GM12878 (cell line): ENCODE measurements around the gene PIP4K2B.

Experiments
- ATF7 ChIP-seq: fragments of 450-650 bp; IDR thresholded peaks from 2 replicates; pipeline ENCODE4 v1.6.1; 2016; ENCODE audit warnings: low read depth, mild to moderate bottlenecking
- BRCA1 ChIP-seq: IDR thresholded peaks from 2 replicates; pipeline ENCODE4 v1.6.1; 2011; ENCODE audit warnings: low read depth, low read length, improper control_type of control experiment
- CTCF ChIP-seq, 3 experiments: IDR thresholded peaks in 2 of 3; conservative IDR thresholded peaks in 1 of 3; 2 replicates each; pipeline ENCODE4 v1.5.1; 2011; ENCODE audit warnings: low read depth in 3 of 3, low read length in 3 of 3, mild to moderate bottlenecking in 3 of 3, control low read depth in 2 of 3, moderate library complexity in 2 of 3, inconsistent platforms in 1 of 3, mixed read lengths in 1 of 3; ENCODE audit not compliant: control insufficient read depth in 2 of 3, insufficient read depth in 1 of 3; ENCODE audit errors: extremely low read depth in 1 of 3
- FOXM1 ChIP-seq: IDR thresholded peaks from 2 replicates; pipeline ENCODE4 v1.6.1; 2012; ENCODE audit warnings: low read depth, mild to moderate bottlenecking, inconsistent platforms, low read length, moderate library complexity
- POLR2A ChIP-seq: IDR thresholded peaks from 2 replicates; pipeline ENCODE4 v1.6.1; 2011; ENCODE audit warnings: low read depth, mild to moderate bottlenecking, low read length
- SP1 ChIP-seq: IDR thresholded peaks from one replicate; pipeline ENCODE4 v1.6.1; 2011; ENCODE audit warnings: low read depth, low read length
- USF2 ChIP-seq: IDR thresholded peaks from 2 replicates; pipeline ENCODE4 v1.6.1; 2011; ENCODE audit warnings: low read depth, low read length, improper control_type of control experiment, borderline replicate concordance

GRCh38 chr17:38825762-38826247, 26.4 kb upstream of the PIP4K2B start:
- TF ChIP-seq BRCA1 (no peak), CTCF (IDR thresholded peaks at IDR 0.05 in 2 of 3, conservative IDR thresholded peaks at IDR 0.05 in 1 of 3; ENCODE audit: control insufficient read depth in 2 of 3, extremely low read depth in 1 of 3, insufficient read depth in 1 of 3, low read depth in 3 of 3, low read length in 3 of 3) (no peak), FOXM1 (no peak), POLR2A (no peak), SP1 (no peak), ATF7 (no peak), USF2 (no peak)
